ENCODE data around the gene RYR2. TPM values are rescaled to one million over a fixed set of nuclear protein-coding genes. Genes with fewer than 3 reads are reported as not detected.

Gene RYR2
- total and polyA plus RNA-seq, 2 of the 8 experiments (the other 6 are each of a cell fraction or from before 2014, with no cell fraction given): 1.3 to 4.4 TPM

- no peak overlapping the region for H4K5ac ChIP-seq (ENCODE audit: insufficient read length, low read depth, low read length)
- no peak overlapping the region for H4K8ac ChIP-seq (ENCODE audit: extremely low read depth, insufficient read depth, low read length)
- H3K9me3 ChIP-seq (ENCODE audit: insufficient read depth in 2 of 2, low read depth in 1 of 2, low read length in 1 of 2): no peaks in the 10 kb centered on the region
- H3K56ac ChIP-seq (replicated peaks; ENCODE audit: insufficient read length, low read depth, low read length): no peak overlapping the region
- H2BK15ac ChIP-seq (ENCODE audit: low read length): no peak overlapping the region
- ChIA-PET CTCF (ENCODE audit: partially characterized antibody) (no interaction called here), POLR2A (ENCODE audit: partially characterized antibody) (no interaction called here)
- no peak overlapping the region for H2BK12ac ChIP-seq (ENCODE audit: low read depth, low read length)
- H3K36me3 ChIP-seq (ENCODE audit: control insufficient read depth in 2 of 4, insufficient read depth in 4 of 4, low read length in 3 of 4): no peaks in the 10 kb centered on the region
- H3K79me1 ChIP-seq (ENCODE audit: low read depth, low read length): no peaks in the 10 kb centered on the region
- H3K27me3 ChIP-seq (replicated peaks in 1 of 4; ENCODE audit: control insufficient read depth in 3 of 4, extremely low read depth in 1 of 4, insufficient read depth in 3 of 4, low read length in 3 of 4): no peaks in the 10 kb centered on the region
- H4K91ac ChIP-seq (replicated peaks; ENCODE audit: insufficient read length, low read length): no peak overlapping the region
- H3K4ac ChIP-seq (replicated peaks; ENCODE audit: insufficient read length, low read depth, low read length): no peak overlapping the region
- H2AK5ac ChIP-seq (ENCODE audit: low read depth, low read length): no peak overlapping the region
- no peak overlapping the region for H3K4me2 ChIP-seq (ENCODE audit: insufficient read depth in 1 of 2, low read depth in 2 of 2, low read length in 2 of 2)
- 45% methylated on average over 2 of the region's 2 CpGs; no CpG with 5 or more reads in 1 of the 2 experiments for WGBS, 2 experiments (ENCODE audit: extremely low coverage in 1 of 2, insufficient coverage in 1 of 2, insufficient read length in 1 of 2, insufficient replicate concordance in 2 of 2, low coverage in 1 of 2, low lambda C conversion rate in 2 of 2, missing lambda C conversion rate in 1 of 2)
- H2BK20ac ChIP-seq (ENCODE audit: low read length): no peak overlapping the region
- no peaks in the 10 kb centered on the region for H3K23me2 ChIP-seq (ENCODE audit: low read depth, low read length)
- no peaks in the 10 kb centered on the region for H3K4me1 ChIP-seq (replicated peaks in 1 of 4; ENCODE audit: control insufficient read depth in 3 of 4, insufficient read depth in 4 of 4, low read length in 3 of 4)
- H3K23ac ChIP-seq (ENCODE audit: insufficient read length): no peak overlapping the region
- no peak overlapping the region for H3K27ac ChIP-seq (ENCODE audit: low read depth, low read length)
- FAIRE-seq (no peak), DNase-seq (ENCODE audit: low read depth in 1 of 2, low spot score in 2 of 2) (no peak)
- no peak overlapping the region for H3K4me3 ChIP-seq (ENCODE audit: extremely low read depth in 1 of 4, insufficient read depth in 2 of 4, low read depth in 3 of 4, low read length in 4 of 4)
- no peaks in the 10 kb centered on the region for H3K79me2 ChIP-seq (ENCODE audit: control insufficient read depth in 1 of 2, insufficient read depth in 2 of 2, low read length in 2 of 2)
- no peak overlapping the region for H2AFZ ChIP-seq (ENCODE audit: low read length)
- no peaks in the 10 kb centered on the region for H4K20me1 ChIP-seq (replicated peaks in 1 of 2; ENCODE audit: control insufficient read depth in 1 of 2, insufficient read depth in 2 of 2, low read length in 2 of 2)
- no peak overlapping the region for H2BK5ac ChIP-seq (ENCODE audit: low read depth, low read length)
- TF ChIP-seq KDM4A (IDR thresholded peaks at IDR 0.05; ENCODE audit: low read depth, low read length, severe bottlenecking) (no peak), CHD1 (IDR thresholded peaks at IDR 0.05; ENCODE audit: low read depth, low read length) (no peak)
- H3K18ac ChIP-seq (ENCODE audit: extremely low read depth, low read length): no peak overlapping the region
- no peak overlapping the region for H2BK120ac ChIP-seq (replicated peaks; ENCODE audit: low read depth, low read length)
- no peak overlapping the region for H3K9ac ChIP-seq (replicated peaks in 1 of 4; ENCODE audit: extremely low read depth in 1 of 4, low read depth in 3 of 4, low read length in 3 of 4)
- no peak overlapping the region for H3K14ac ChIP-seq (ENCODE audit: insufficient read length)
Observed at GRCh38 chr1:237440346-237440745, 398.4 kb downstream of the RYR2 start.
